Lower leg skin (tissue), 4 donors: ENCODE data around the gene STXBP5L. TPM values are rescaled to one million over a fixed set of nuclear protein-coding genes. Genes with fewer than 3 reads are reported as not detected.
"Not testable (repeated sequence)": the region's sequence is repeated elsewhere in the genome, so short reads cannot be mapped to it uniquely, and the experiment has no call there.

Experiments used
- DNase-seq, 2 donors: peaks; one replicate each; pipeline ENCODE4 v3.0.0-alpha.2; 2019; ENCODE audit warnings: low spot score in 2 of 2
- H3K4me3 ChIP-seq: fragments of 200-600 bp; sonication (generic); 2 replicates; pipeline ENCODE4 v1.5.1; 2017; ENCODE audit warnings: mild to moderate bottlenecking, low read depth; ENCODE audit not compliant: poor library complexity, severe bottlenecking
- CTCF ChIP-seq, 3 donors: fragments of 450-650 bp; IDR thresholded peaks; one replicate each; pipeline ENCODE4 v1.5.1; 2016; ENCODE audit warnings: antibody characterized with exemption in 3 of 3, mild to moderate bottlenecking in 3 of 3, moderate library complexity in 2 of 3
- POLR2A ChIP-seq, 2 donors: fragments of 450-650 bp; IDR thresholded peaks; one replicate each; pipeline ENCODE4 v1.6.1; 2016 to 2017; ENCODE audit warnings: antibody characterized with exemption in 2 of 2, mild to moderate bottlenecking in 1 of 2, moderate library complexity in 1 of 2
- WGBS, 2 donors: methylation state at CpG; one replicate each; pipeline ENCODE4 v1.1.5; 2018; 5-methylcytosine and 5-hydroxymethylcytosine counted together
- intact Hi-C: fragments of 100-400 bp; cut with DNase I; formaldehyde crosslinking; loops from one replicate; pipeline ENCODE4 v1.15.0; 2023; ENCODE audit warnings: low total_unique reads
- total RNA-seq, 4 donors: library from RNA; depleted of rRNA; stranded (reverse); fragments of >200 nt; gene quantifications; one replicate each; pipeline ENCODE4 v1.1.0, GENCODE V29; 2016

The STXBP5L gene
- total RNA-seq, 4 donors from 2014 or later: 0.06 TPM; not detected in 3

- no peak for TF ChIP-seq POLR2A (IDR thresholded peaks at IDR 0.05)
- no peak for TF ChIP-seq CTCF (IDR thresholded peaks at IDR 0.05)
- H3K4me3 ChIP-seq: no peak overlapping the region
- no peak for DNase-seq
- 0 to 2% methylated on average over 1 of the region's 1 CpG for WGBS, 2 donors
- intact Hi-C loops: no loop called here
Observed at GRCh38 chr3:121153851-121154250, 245.8 kb downstream of the STXBP5L start.

GRCh38 chr3:121155028-121155427 lies 247.0 kb downstream of the STXBP5L start:
- TF ChIP-seq CTCF (IDR thresholded peaks at IDR 0.05): no peak
- TF ChIP-seq POLR2A (IDR thresholded peaks at IDR 0.05): no peak
- no peak overlapping the region for H3K4me3 ChIP-seq
- intact Hi-C loops: no loop called here
- no peak for DNase-seq
- 57 to 59% methylated on average over 1 of the region's 1 CpG for WGBS, 2 donors

GRCh38 chr3:121165397-121165837 lies 257.4 kb downstream of the STXBP5L start:
- TF ChIP-seq POLR2A (IDR thresholded peaks at IDR 0.05) (no peak), CTCF (IDR thresholded peaks at IDR 0.05) (no peak)
- H3K4me3 ChIP-seq: no peak overlapping the region
- intact Hi-C loops: no loop called here
- WGBS, 2 donors: 57 to 59% methylated on average over 7 of the region's 7 CpGs
- no peak for DNase-seq

GRCh38 chr3:121167374-121168139 lies 259.6 kb downstream of the STXBP5L start:
- H3K4me3 ChIP-seq: no peak overlapping the region
- no peak for DNase-seq
- intact Hi-C loops: no loop called here
- TF ChIP-seq POLR2A (IDR thresholded peaks at IDR 0.05): no peak
- TF ChIP-seq CTCF (IDR thresholded peaks at IDR 0.05): no peak
- WGBS, 2 donors: 68 to 76% methylated on average over 4 of the region's 4 CpGs

- TF ChIP-seq POLR2A (IDR thresholded peaks at IDR 0.05): no peak
- TF ChIP-seq CTCF (IDR thresholded peaks at IDR 0.05): no peak
Observed at GRCh38 chr3:121175083-121175482, 267.1 kb downstream of the STXBP5L start.

GRCh38 chr3:121190626-121191025 lies 282.6 kb downstream of the STXBP5L start:
- not testable (repeated sequence) for DNase-seq

More at GRCh38 chr3:121175083-121175482, 267.1 kb downstream of the STXBP5L start:
- H3K4me3 ChIP-seq: no peak overlapping the region
- DNase-seq: no peak
- intact Hi-C loops: no loop called here

More at GRCh38 chr3:121190626-121191025, 282.6 kb downstream of the STXBP5L start:
- 90% methylated on average over 22 to 26 of the region's 26 CpGs for WGBS, 2 donors
- H3K4me3 ChIP-seq, intact Hi-C loops: not testable (repeated sequence)
